HepG2 (cell line): Measurements from ENCODE around the gene BABAM1. TPM values are rescaled to one million over a fixed set of nuclear protein-coding genes. Genes with fewer than 3 reads are reported as not detected.

ENCODE experiments used
- ASH2L ChIP-seq: fragments of 300-600, 200-600 bp; sonication (generic); IDR thresholded peaks from 2 replicates; pipeline ENCODE4 v1.7.0; 2017; ENCODE audit warnings: low read depth, mild to moderate bottlenecking, moderate library complexity, mixed read lengths, low read length; ENCODE audit not compliant: insufficient read length
- ATF3 ChIP-seq: sonication (generic); formaldehyde crosslinking; IDR thresholded peaks from 2 replicates; pipeline ENCODE4 v1.4.0; 2020; ENCODE audit warnings: missing genetic modification reagents
- DMTF1 ChIP-seq: sonication (generic); formaldehyde crosslinking; IDR thresholded peaks from 2 replicates; pipeline ENCODE4 v1.4.0; 2020; ENCODE audit warnings: mild to moderate bottlenecking, missing genetic modification reagents
- DRAP1 ChIP-seq: IDR thresholded peaks from 2 replicates; pipeline ENCODE4 v1.6.1; 2016; ENCODE audit warnings: missing genetic modification reagents, missing compliant biosample characterization
- EHMT2 ChIP-seq: fragments of 200-600 bp; sonication (generic); IDR thresholded peaks from 2 replicates; pipeline ENCODE4 v1.7.0; 2017; ENCODE audit warnings: antibody characterized with exemption, low read depth, low read length, borderline replicate concordance
- ETS1 ChIP-seq: sonication (generic); formaldehyde crosslinking; IDR thresholded peaks from 2 replicates; pipeline ENCODE4 v1.4.0; 2020; ENCODE audit warnings: missing genetic modification reagents
- FLYWCH1 ChIP-seq: sonication (generic); formaldehyde crosslinking; IDR thresholded peaks from 2 replicates; pipeline ENCODE4 v1.8.1; 2023; ENCODE audit warnings: mild to moderate bottlenecking, missing genetic modification reagents
- FOSL2 ChIP-seq: sonication (generic); formaldehyde crosslinking; IDR thresholded peaks from 2 replicates; pipeline ENCODE4 v1.4.0; 2020; ENCODE audit warnings: missing genetic modification reagents
- GATAD2A ChIP-seq: IDR thresholded peaks from 2 replicates; pipeline ENCODE4 v1.6.1; 2016
- MED1 ChIP-seq: sonication (generic); formaldehyde crosslinking; IDR thresholded peaks from 2 replicates; pipeline ENCODE4 v1.4.0; 2020; ENCODE audit warnings: missing genetic modification reagents
- PATZ1 ChIP-seq: sonication (generic); formaldehyde crosslinking; IDR thresholded peaks from 2 replicates; pipeline ENCODE4 v1.4.0; 2020; ENCODE audit warnings: missing genetic modification reagents
- RORA ChIP-seq: sonication (generic); formaldehyde crosslinking; IDR thresholded peaks from 2 replicates; pipeline ENCODE4 v1.5.0; 2020; ENCODE audit warnings: mild to moderate bottlenecking, missing genetic modification reagents, moderate library complexity
- SALL1 ChIP-seq: sonication (generic); formaldehyde crosslinking; IDR thresholded peaks from 2 replicates; pipeline ENCODE4 v1.8.0; 2022; ENCODE audit warnings: mild to moderate bottlenecking, missing genetic modification reagents
- TARDBP ChIP-seq: sonication (generic); formaldehyde crosslinking; IDR thresholded peaks from 2 replicates; pipeline ENCODE4 v1.8.0; 2022; ENCODE audit warnings: mild to moderate bottlenecking, missing genetic modification reagents
- TGIF2 ChIP-seq: IDR thresholded peaks from 2 replicates; pipeline ENCODE4 v1.6.1; 2016; ENCODE audit warnings: control low read depth, missing compliant biosample characterization
- TMF1 ChIP-seq: sonication (generic); formaldehyde crosslinking; IDR thresholded peaks from 2 replicates; pipeline ENCODE4 v1.8.1; 2022; ENCODE audit warnings: low read depth, missing genetic modification reagents
- ZNF468 ChIP-seq: sonication (generic); formaldehyde crosslinking; IDR thresholded peaks from 2 replicates; pipeline ENCODE4 v1.8.0; 2022; ENCODE audit warnings: mild to moderate bottlenecking, moderate library complexity, missing genetic modification reagents
- ZNF530 ChIP-seq: sonication (generic); formaldehyde crosslinking; IDR thresholded peaks from 2 replicates; pipeline ENCODE4 v1.5.0; 2020; ENCODE audit warnings: low read depth, mild to moderate bottlenecking, missing genetic modification reagents
- ZNF543 ChIP-seq: sonication (generic); formaldehyde crosslinking; IDR thresholded peaks from 2 replicates; pipeline ENCODE4 v1.4.0; 2020; ENCODE audit warnings: mild to moderate bottlenecking, missing genetic modification reagents
- ZNF580 ChIP-seq: IDR thresholded peaks from 2 replicates; pipeline ENCODE4 v1.6.1; 2016; ENCODE audit warnings: low read depth, borderline replicate concordance
- ZNF652 ChIP-seq: IDR thresholded peaks from 2 replicates; pipeline ENCODE4 v1.6.1; 2016; ENCODE audit warnings: low read depth, borderline replicate concordance
- ZNF766 ChIP-seq: sonication (generic); formaldehyde crosslinking; IDR thresholded peaks from 2 replicates; pipeline ENCODE4 v1.5.0; 2020; ENCODE audit warnings: missing genetic modification reagents, borderline replicate concordance
- ZSCAN31 ChIP-seq: sonication (generic); formaldehyde crosslinking; IDR thresholded peaks from 2 replicates; pipeline ENCODE4 v1.5.0; 2020; ENCODE audit warnings: low read depth, mild to moderate bottlenecking, missing genetic modification reagents
- polyA plus RNA-seq, 8 experiments: library from polyadenylated mRNA; depleted of rRNA in 3 of 8; stranded (reverse) in 7 of 8; unstranded in 1 of 8; fragments of >200 nt; fragmentation: Illumina TruSeq in 4 of 8; extraction: Trizol in 4 of 8; gene quantifications; 2 replicates each; pipeline versions ENCODE4 v1.2.1 to v1.2.3, GENCODE V29; 2011 to 2016; ENCODE audit warnings: low read depth in 4 of 8, missing spikeins in 1 of 8, mixed read lengths in 1 of 8; ENCODE audit not compliant: insufficient read depth in 1 of 8
- total RNA-seq, 5 experiments: library from RNA; depleted of rRNA; stranded (reverse); fragments of >200 nt; fragmentation: Illumina TruSeq; extraction: Trizol; gene quantifications; 2 replicates each; pipeline ENCODE4 v1.2.3, GENCODE V29; 2016; ENCODE audit warnings: low read depth in 1 of 5

The BABAM1 gene
- total and polyA plus RNA-seq, 2 of the 13 experiments (the other 11 are each of a cell fraction or from before 2014, with no cell fraction given), result 70.0 to 82.0 TPM

GRCh38 chr19:17248011-17248776 lies 19.0 kb upstream of the BABAM1 start (continued):
- TF ChIP-seq DRAP1 (CRISPR knock-in tag) (0 out of 2 replicates have a peak, but pooled peaks have one; percentile 28), FOSL2 (CRISPR knock-in tag) (peak; percentile 82), PATZ1 (CRISPR knock-in tag) (peak; percentile 99), ZSCAN31 (CRISPR knock-in tag) (peak; percentile 40; the same call in 1 of the 2 replicates), TARDBP (CRISPR knock-in tag) (peak; percentile 98), ATF3 (peak; percentile 37; the same call in 1 of the 2 replicates), DMTF1 (CRISPR knock-in tag) (no peak), ZNF652 (CRISPR knock-in tag) (peak; percentile 83; the same call in 1 of the 2 replicates), FLYWCH1 (CRISPR knock-in tag) (no peak), ZNF468 (CRISPR knock-in tag) (no peak), EHMT2 (no peak), GATAD2A (CRISPR knock-in tag) (peak; percentile 95), TGIF2 (peak; percentile 83), ETS1 (CRISPR knock-in tag) (no peak), MED1 (peak; percentile 85), ZNF766 (no peak), RORA (no peak), TMF1 (CRISPR knock-in tag) (peak; percentile 72), ASH2L (peak; percentile 65), ZNF543 (CRISPR knock-in tag) (0 out of 2 replicates have a peak, but pooled peaks have one; percentile 54), ZNF580 (CRISPR knock-in tag) (peak; percentile 66; the same call in 1 of the 2 replicates), ZNF530 (CRISPR knock-in tag) (no peak), SALL1 (CRISPR knock-in tag) (peak; percentile 85)
